ENCODE measurements around the gene AKAP12. TPM values are rescaled to one million over a fixed set of nuclear protein-coding genes. Genes with fewer than 3 reads are reported as not detected.

The AKAP12 gene
- total RNA-seq, 2 experiments from 2014 or later, result 3.6 to 3.8 TPM

DNA sequence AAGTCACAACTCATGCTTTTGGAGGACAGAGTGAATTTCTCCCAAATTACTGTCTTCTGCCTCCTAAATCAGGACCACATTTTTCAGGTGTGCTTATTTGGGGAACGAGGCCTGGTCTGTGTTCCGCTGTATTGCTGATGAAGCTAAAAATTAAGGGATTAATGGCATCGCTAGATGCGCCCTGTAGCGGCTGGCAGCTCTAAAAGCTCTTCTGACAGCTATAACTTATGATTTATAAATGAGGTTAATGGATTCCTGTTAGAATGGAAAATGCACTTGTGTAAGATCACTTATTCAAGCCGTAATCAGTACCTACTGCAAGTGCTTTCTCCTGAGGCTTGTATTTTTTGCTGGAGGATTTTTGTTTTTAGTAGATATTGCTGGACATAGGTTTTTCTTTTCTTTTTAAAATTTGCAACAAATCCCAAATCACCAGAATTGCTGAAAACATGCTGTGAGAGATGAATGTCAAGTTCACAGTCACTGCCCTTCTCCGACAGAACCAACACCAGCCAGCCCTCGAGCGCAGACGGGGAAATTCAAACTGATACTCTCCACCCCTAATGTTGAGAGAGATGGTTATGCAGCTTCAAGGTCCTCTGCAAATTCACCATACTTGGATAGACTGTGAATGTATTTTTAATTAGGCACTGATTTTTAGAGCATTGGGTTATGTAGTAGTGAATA is 49.1 kb downstream of the AKAP12 start:
- peak; percentile 45 for DNase-seq
- no peaks in the 10 kb centered on the region for H3K36me3 Mint-ChIP-seq
- no peak overlapping the region for H3K4me3 Mint-ChIP-seq
- POLR2A ChIA-PET, result interaction anchor here (1.3 kb wide), 1 partner anchor 23 kb away, joined by 3 read pairs; no protein-coding TSS in a partner anchor
- peaks cover 41% of the 10 kb centered on the region for H3K4me1 Mint-ChIP-seq (ENCODE audit: low read depth)
- peak overlapping the region; percentile 1 for H3K27ac Mint-ChIP-seq
- CTCF ChIA-PET, result interaction anchor here (2.1 kb wide), 1 partner anchor 35 kb away, joined by 10 read pairs; no protein-coding TSS in a partner anchor
- peaks cover 34% of the 10 kb centered on the region for H3K27me3 Mint-ChIP-seq
- no peaks in the 10 kb centered on the region for H3K9me3 Mint-ChIP-seq
- intact Hi-C loops (cut with micrococcal nuclease), result loop anchor here (1.0 to 10.0 kb wide), 5 partner anchors 48 to 302 kb away; partner anchors contain the start of gene RMND1

DNA sequence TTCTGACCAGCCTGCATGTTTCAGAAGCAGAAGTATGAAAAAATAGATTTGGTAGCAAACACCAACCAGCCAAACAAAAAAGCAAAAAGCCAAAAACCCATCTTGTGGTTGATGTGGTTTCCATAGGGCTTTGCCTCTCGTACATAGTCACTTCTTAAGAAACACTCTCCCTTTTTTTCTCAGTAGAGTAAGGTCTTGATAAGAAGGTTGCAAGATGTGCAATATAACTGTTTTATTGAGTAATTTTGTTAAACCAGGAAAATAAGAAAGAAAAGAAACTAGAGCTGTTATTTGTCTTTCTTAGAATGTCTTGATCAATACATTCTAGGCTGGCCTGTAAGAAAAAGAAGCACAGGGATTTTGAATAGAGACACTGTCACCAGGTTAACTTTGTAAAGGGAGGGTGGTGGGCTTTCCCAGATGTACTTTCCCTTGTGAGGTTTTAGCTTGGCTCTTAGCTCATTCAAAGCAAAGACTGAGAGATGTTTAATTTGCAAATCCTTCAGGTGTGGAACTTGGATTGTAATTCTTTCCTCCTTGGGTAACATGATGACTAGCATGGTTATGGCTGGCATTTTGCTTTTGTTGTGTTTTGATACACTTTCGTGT is 49.7 kb downstream of the AKAP12 start:
- CTCF ChIA-PET, result interaction anchor here (2.1 kb wide), 2 partner anchors 35 to 276 kb away, joined by 7 to 10 read pairs; no protein-coding TSS in a partner anchor
- Mint-ChIP-seq H3K27me3 (peaks cover 34% of the 10 kb centered on the region), H3K27ac (peak overlapping the region; percentile 49), H3K4me1 (ENCODE audit: low read depth) (peaks cover 37% of the 10 kb centered on the region), H3K36me3 (no peaks in the 10 kb centered on the region), H3K4me3 (no peak overlapping the region), H3K9me3 (no peaks in the 10 kb centered on the region)
- intact Hi-C loops (cut with micrococcal nuclease), result loop anchor here (1.0 to 10.0 kb wide), 5 partner anchors 49 to 302 kb away; partner anchors contain the start of gene RMND1
- DNase-seq, result peak; percentile 22
- POLR2A ChIA-PET, result interaction anchor here (0.8 to 1.3 kb wide), 2 partner anchors 23 to 49 kb away, joined by 3 to 5 read pairs; partner anchors contain the start of gene AKAP12

DNA sequence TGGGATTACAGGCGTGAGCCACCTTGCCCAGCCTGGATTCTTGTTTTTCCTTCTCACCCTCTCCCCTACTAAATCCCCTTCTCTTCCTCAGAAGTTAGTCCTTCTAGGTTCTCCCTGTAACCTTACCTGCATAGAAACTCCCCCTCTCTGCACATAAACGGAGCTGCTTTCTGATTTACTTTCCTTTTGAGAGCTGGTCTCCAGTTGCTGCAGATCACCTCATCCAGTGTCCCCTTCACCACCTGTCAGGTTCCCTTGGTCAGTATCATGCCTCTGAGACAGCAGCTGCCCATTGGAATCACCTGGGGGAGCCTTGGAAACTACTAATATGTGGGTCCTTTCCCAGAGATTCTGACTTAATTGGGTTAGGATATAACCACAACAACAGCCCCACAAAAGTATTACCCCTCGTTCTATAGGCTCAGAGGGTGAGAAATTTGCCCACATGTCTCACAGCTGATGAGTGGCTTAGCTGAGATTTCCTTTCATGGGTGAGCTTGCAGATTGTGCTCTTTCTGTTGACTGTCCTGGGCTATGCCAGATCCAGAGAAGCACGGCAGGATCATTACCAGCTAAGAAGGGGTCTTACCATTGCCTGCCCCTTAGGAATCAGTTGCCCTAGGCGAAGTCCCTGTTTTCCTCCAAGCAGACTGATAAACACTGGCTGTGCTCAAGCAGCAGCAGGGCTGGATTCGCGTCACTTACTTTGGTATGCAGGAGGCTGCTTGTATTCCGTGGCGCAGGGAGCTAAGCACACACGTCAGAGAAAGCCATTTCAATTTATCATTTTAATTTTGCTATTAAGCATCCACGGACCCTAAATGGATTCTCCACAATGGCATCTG is 51.3 kb downstream of the AKAP12 start:
- DNase-seq, result no peak
- intact Hi-C loops (cut with micrococcal nuclease), result no loop called here
- H3K4me3 Mint-ChIP-seq, result no peak overlapping the region
- POLR2A ChIA-PET, result no interaction called here
- CTCF ChIA-PET, result interaction anchor here (2.1 to 2.6 kb wide), 3 partner anchors 33 to 277 kb away, joined by 7 to 10 read pairs (median 7); no protein-coding TSS in a partner anchor
- H3K4me1 Mint-ChIP-seq (ENCODE audit: low read depth), result peaks cover 26% of the 10 kb centered on the region
- H3K36me3 Mint-ChIP-seq, result no peaks in the 10 kb centered on the region
- H3K27ac Mint-ChIP-seq, result no peak overlapping the region
- H3K9me3 Mint-ChIP-seq, result no peaks in the 10 kb centered on the region
- peaks cover 35% of the 10 kb centered on the region for H3K27me3 Mint-ChIP-seq

DNA sequence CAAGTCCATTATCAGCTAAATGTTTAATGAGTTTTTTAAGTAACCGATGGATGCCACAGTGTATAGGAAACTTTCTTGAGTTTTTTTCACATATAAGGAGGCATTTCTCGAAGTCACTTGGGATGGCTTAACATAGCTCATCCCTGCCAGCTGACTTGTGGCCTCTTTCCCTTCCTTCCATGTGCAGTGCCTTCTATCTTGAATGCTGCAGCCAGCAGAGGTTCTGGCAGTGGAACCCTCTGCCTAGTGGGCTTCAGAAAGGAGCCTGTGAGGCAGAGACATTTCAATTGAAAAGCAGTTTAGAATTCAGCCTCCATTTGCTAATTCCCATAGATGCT is 51.9 kb downstream of the AKAP12 start:
- ChIA-PET POLR2A (no interaction called here), CTCF (interaction anchor here (2.1 to 2.6 kb wide), 2 partner anchors 33 to 278 kb away, joined by 7 read pairs; no protein-coding TSS in a partner anchor)
- Mint-ChIP-seq H3K36me3 (no peaks in the 10 kb centered on the region), H3K4me1 (ENCODE audit: low read depth) (peaks cover 21% of the 10 kb centered on the region), H3K4me3 (no peak overlapping the region), H3K27ac (no peak overlapping the region), H3K9me3 (no peaks in the 10 kb centered on the region), H3K27me3 (peaks cover 34% of the 10 kb centered on the region)
- no peak for DNase-seq
- intact Hi-C loops (cut with micrococcal nuclease), result no loop called here

DNA sequence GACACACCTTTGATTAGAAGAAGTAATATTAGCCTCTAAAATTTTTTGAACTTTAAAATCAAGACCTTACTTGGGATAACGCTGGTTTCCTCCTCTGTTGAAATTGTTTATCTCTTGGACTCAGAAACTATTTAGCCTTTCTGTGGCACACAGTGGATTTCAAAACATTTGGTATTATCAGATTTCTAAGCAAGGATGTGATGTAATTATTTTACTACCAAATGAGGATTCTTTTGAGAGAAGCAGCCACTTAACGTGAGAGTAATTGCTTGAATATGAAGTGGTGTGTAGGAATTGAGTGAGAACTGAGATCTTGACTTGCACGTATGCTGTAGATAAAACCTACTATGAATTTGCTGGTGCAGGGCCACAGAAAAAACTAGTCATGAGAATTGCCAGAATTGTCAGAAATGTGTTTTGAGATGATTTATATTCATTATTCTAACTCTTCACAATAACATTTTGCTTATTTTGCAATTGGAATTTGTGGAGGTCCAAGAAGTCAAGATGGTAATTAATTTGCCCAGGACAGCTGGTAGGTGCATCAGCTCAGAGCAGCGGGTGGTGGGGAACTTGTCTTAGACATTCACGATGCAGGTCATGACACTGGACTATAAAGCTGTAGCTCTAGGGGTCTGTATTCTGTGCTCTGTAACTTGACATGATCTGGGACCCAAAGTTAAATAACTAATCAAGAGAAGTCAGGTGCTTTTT is 53.4 kb downstream of the AKAP12 start:
- Mint-ChIP-seq H3K36me3 (no peaks in the 10 kb centered on the region), H3K4me3 (no peak overlapping the region), H3K27me3 (peaks cover 30% of the 10 kb centered on the region), H3K27ac (no peak overlapping the region), H3K9me3 (no peaks in the 10 kb centered on the region), H3K4me1 (ENCODE audit: low read depth) (peaks cover 21% of the 10 kb centered on the region)
- intact Hi-C loops (cut with micrococcal nuclease), result no loop called here
- ChIA-PET POLR2A (no interaction called here), CTCF (interaction anchor here (1.5 to 2.6 kb wide), 2 partner anchors 31 to 279 kb away, joined by 4 to 7 read pairs; no protein-coding TSS in a partner anchor)
- no peak for DNase-seq

DNA sequence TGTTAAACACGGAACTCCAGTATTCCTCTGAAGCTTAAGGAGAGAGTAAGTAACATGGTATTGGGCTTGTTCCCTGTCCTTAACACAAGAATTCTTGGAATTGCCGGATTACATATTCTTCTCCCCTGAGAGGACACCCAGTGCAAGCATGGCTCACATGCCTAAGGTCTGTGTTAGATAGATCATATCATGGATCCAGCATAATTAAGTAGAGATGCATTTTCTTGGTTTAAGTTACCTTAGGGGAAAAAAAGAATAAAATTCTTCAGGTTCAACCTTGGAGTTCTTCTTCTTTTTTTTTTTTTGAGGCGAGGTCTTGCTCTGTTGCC is 53.9 kb downstream of the AKAP12 start:
- CTCF ChIA-PET, result interaction anchor here (0.7 to 1.5 kb wide), 2 partner anchors 279 to 289 kb away, joined by 3 to 4 read pairs; no protein-coding TSS in a partner anchor
- intact Hi-C loops (cut with micrococcal nuclease), result no loop called here
- Mint-ChIP-seq H3K9me3 (no peaks in the 10 kb centered on the region), H3K27me3 (peaks cover 30% of the 10 kb centered on the region), H3K36me3 (no peaks in the 10 kb centered on the region), H3K4me1 (ENCODE audit: low read depth) (peaks cover 21% of the 10 kb centered on the region), H3K4me3 (no peak overlapping the region), H3K27ac (no peak overlapping the region)
- no peak for DNase-seq
- POLR2A ChIA-PET, result no interaction called here

DNA sequence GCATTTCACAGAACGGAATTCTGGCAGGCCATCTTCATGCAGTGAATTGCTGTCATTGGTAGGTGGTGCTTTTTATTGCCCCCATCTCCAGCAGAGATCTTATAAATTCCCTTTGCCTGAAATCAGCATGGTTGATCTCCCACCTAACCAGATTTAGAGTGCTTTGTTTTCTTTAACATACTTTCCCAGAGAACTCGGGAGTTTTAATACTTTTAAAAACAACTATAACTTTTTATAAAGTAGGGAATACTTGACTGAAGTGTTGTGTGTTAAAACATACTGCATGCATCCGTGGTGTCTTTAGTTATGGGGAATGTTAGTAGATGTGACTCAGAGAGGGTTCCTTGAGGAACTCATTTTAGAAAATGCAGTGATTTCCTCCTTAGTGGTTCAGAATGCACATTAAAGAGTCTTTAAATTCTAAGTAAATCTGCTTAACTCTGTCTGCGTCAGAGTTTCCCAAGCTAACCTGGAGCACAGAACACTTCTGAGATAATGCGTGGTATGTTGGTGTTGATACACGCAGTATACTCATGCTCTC is 54.9 kb downstream of the AKAP12 start:
- Mint-ChIP-seq H3K27me3 (peaks cover 30% of the 10 kb centered on the region), H3K9me3 (no peaks in the 10 kb centered on the region), H3K36me3 (no peaks in the 10 kb centered on the region), H3K4me1 (ENCODE audit: low read depth) (peaks cover 11% of the 10 kb centered on the region), H3K4me3 (no peak overlapping the region), H3K27ac (no peak overlapping the region)
- no peak for DNase-seq
- POLR2A ChIA-PET, result no interaction called here
- CTCF ChIA-PET, result no interaction called here
- intact Hi-C loops (cut with micrococcal nuclease), result no loop called here

DNA sequence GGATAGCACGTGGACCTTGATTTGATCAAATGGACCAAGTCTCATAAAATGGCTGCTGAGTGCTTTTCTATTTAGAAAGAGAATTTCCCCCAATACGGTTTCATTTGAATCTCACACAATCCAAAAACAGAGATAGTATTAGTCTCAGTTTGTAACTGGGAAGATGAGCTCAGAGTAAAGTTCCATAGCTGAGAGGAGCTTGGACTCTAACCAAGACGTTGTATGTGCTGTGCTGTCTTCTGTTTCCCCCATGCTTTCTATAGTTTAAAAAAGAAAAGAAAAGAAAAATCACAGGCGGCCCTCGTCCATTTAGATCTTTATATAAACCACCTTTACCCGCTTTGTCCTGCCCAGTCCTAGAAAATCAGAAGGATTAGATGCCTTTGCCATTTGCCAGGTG is 58.1 kb downstream of the AKAP12 start:
- POLR2A ChIA-PET, result no interaction called here
- H3K9me3 Mint-ChIP-seq, result no peaks in the 10 kb centered on the region
- H3K27ac Mint-ChIP-seq, result no peak overlapping the region
- no peak for DNase-seq
- H3K36me3 Mint-ChIP-seq, result no peaks in the 10 kb centered on the region
- intact Hi-C loops (cut with micrococcal nuclease), result no loop called here
- H3K4me1 Mint-ChIP-seq (ENCODE audit: low read depth), result no peaks in the 10 kb centered on the region
- CTCF ChIA-PET, result no interaction called here
- peaks cover 16% of the 10 kb centered on the region for H3K27me3 Mint-ChIP-seq
- H3K4me3 Mint-ChIP-seq, result no peak overlapping the region

DNA sequence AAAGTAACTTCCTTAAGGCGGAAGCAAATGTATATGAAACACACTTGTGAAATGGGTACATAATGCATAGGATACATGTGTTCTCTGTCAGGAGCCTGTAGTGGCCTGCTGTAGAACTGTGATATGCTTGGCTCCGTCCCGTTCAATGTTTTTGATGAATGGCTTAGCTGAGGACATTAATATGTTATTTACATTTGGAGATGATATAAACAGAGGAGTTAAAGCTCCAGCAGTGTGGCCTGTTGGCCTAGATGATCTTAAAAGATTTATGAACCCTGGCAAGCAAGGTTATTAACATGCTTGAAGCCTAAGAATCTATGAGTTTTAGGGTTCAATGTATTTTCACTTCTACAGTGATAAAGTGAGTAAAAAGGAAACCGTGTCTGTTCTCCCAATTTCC is 59.2 kb downstream of the AKAP12 start:
- peaks cover 8% of the 10 kb centered on the region for H3K27me3 Mint-ChIP-seq
- H3K36me3 Mint-ChIP-seq, result no peaks in the 10 kb centered on the region
- H3K27ac Mint-ChIP-seq, result no peak overlapping the region
- no peaks in the 10 kb centered on the region for H3K4me1 Mint-ChIP-seq (ENCODE audit: low read depth)
- ChIA-PET CTCF (interaction anchor here (1.2 kb wide), 1 partner anchor 26 kb away, joined by 6 read pairs; no protein-coding TSS in a partner anchor), POLR2A (no interaction called here)
- H3K9me3 Mint-ChIP-seq, result no peaks in the 10 kb centered on the region
- H3K4me3 Mint-ChIP-seq, result no peak overlapping the region
- intact Hi-C loops (cut with micrococcal nuclease), result no loop called here
- no peak for DNase-seq

GRCh38 chr6:151300267-151300991 is 60.7 kb downstream of the AKAP12 start:
- H3K36me3 Mint-ChIP-seq, result no peaks in the 10 kb centered on the region
- H3K27me3 Mint-ChIP-seq, result peaks cover 4% of the 10 kb centered on the region
- no peak overlapping the region for H3K4me3 Mint-ChIP-seq
- no peak overlapping the region for H3K27ac Mint-ChIP-seq
- no peak for DNase-seq
- intact Hi-C loops (cut with micrococcal nuclease), result no loop called here
- H3K9me3 Mint-ChIP-seq, result no peaks in the 10 kb centered on the region
- ChIA-PET POLR2A (no interaction called here), CTCF (no interaction called here)
- H3K4me1 Mint-ChIP-seq (ENCODE audit: low read depth), result no peaks in the 10 kb centered on the region

- ChIA-PET POLR2A (no interaction called here), CTCF (no interaction called here)
- H3K27ac Mint-ChIP-seq, result no peak overlapping the region
- H3K9me3 Mint-ChIP-seq, result no peaks in the 10 kb centered on the region
- no peaks in the 10 kb centered on the region for H3K36me3 Mint-ChIP-seq
- H3K4me3 Mint-ChIP-seq, result no peak overlapping the region
- no peaks in the 10 kb centered on the region for H3K4me1 Mint-ChIP-seq (ENCODE audit: low read depth)
- H3K27me3 Mint-ChIP-seq, result peaks cover 4% of the 10 kb centered on the region
- intact Hi-C loops (cut with micrococcal nuclease), result no loop called here
- DNase-seq, result no peak
Measured at GRCh38 chr6:151301547-151301946, 61.8 kb downstream of the AKAP12 start.

Measured in activated CD4-positive, alpha-beta memory T cell treated with anti-CD3 and anti-CD28 coated beads for 36 hours (primary cell).